Activated naive CD4-positive, alpha-beta T cell treated with anti-CD3 and anti-CD28 coated beads, Interleukin-2, amount 10 ng/mL, durations not matched to agents 7 days and 5 days (primary cell): ENCODE data around the gene DHX35.

Source experiments
- CTCF ChIA-PET: fragments of 350-600 bp; sonication (Branson Sonifier 250); formaldehyde crosslinking; loops from one replicate; lab custom pipeline; 2021; ENCODE audit warnings: antibody characterized with exemption; lab: Charles Lee
- DNase-seq: peaks from one replicate; pipeline ENCODE4 v3.0.0-alpha.2; 2020
- H3K27ac Mint-ChIP-seq: one replicate; pipeline ENCODE4 v1.8.0; 2021; ENCODE audit warnings: mild to moderate bottlenecking, moderate library complexity, mixed read lengths
- H3K27me3 Mint-ChIP-seq: one replicate; pipeline ENCODE4 v1.8.0; 2021; ENCODE audit warnings: mild to moderate bottlenecking, mixed read lengths
- H3K36me3 Mint-ChIP-seq: one replicate; pipeline ENCODE4 v1.8.0; 2021; ENCODE audit warnings: mixed read lengths
- H3K4me1 Mint-ChIP-seq: one replicate; pipeline ENCODE4 v1.8.0; 2021; ENCODE audit warnings: mixed read lengths
- H3K4me3 Mint-ChIP-seq: one replicate; pipeline ENCODE4 v1.8.0; 2021; ENCODE audit warnings: mild to moderate bottlenecking, moderate library complexity, mixed read lengths
- H3K9me3 Mint-ChIP-seq: one replicate; pipeline ENCODE4 v1.8.0; 2021; ENCODE audit warnings: mixed read lengths

DHX35 gene

DNA sequence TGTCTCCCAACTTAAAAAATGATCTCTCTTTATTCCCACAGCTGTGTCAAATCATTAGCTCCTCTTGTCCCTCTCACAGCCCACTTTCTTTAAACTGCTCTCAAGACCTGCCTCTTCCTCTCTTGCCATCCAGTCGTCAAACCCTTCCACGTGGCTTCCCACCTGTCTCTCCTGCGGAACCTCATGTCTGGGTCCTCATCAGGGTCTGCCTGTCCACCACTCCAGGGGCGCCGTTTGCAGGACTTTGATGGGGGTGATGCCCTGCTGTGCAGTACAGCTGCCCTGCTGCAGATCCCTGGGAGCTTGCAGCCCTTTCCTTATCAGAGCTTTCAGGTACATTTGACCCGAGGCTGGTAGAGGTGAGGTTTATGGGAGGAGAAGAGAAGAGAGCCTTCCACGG lies 114.8 kb downstream of the DHX35 start:
- H3K4me1 Mint-ChIP-seq, result peaks cover 2% of the 10 kb centered on the region
- no peak overlapping the region for H3K4me3 Mint-ChIP-seq
- no peak for DNase-seq
- H3K36me3 Mint-ChIP-seq, result no peaks in the 10 kb centered on the region
- peaks cover 31% of the 10 kb centered on the region for H3K27me3 Mint-ChIP-seq
- CTCF ChIA-PET, result interaction anchor here (0.9 to 1.1 kb wide), 2 partner anchors 27 to 28 kb away, joined by 4 to 5 read pairs; no protein-coding TSS in a partner anchor
- H3K27ac Mint-ChIP-seq, result no peak overlapping the region
- H3K9me3 Mint-ChIP-seq, result no peaks in the 10 kb centered on the region

GRCh38 chr20:39080326-39080725 lies 118.2 kb downstream of the DHX35 start:
- H3K4me1 Mint-ChIP-seq, result peaks cover 2% of the 10 kb centered on the region
- H3K36me3 Mint-ChIP-seq, result no peaks in the 10 kb centered on the region
- CTCF ChIA-PET, result interaction anchor here (0.6 to 5.3 kb wide), 9 partner anchors 10 to 642 kb away, joined by 3 to 96 read pairs (median 3); partner anchors contain the start of genes DHX35 and FAM83D
- H3K27me3 Mint-ChIP-seq, result peaks cover 39% of the 10 kb centered on the region
- H3K27ac Mint-ChIP-seq, result no peak overlapping the region
- no peak for DNase-seq
- H3K9me3 Mint-ChIP-seq, result no peaks in the 10 kb centered on the region
- no peak overlapping the region for H3K4me3 Mint-ChIP-seq

GRCh38 chr20:39081255-39081654 lies 119.1 kb downstream of the DHX35 start:
- no peaks in the 10 kb centered on the region for H3K36me3 Mint-ChIP-seq
- no peak overlapping the region for H3K4me3 Mint-ChIP-seq
- CTCF ChIA-PET, result interaction anchor here (1.0 to 5.3 kb wide), 10 partner anchors 11 to 434 kb away, joined by 3 to 96 read pairs (median 4); partner anchors contain the start of genes DHX35 and FAM83D
- no peaks in the 10 kb centered on the region for H3K9me3 Mint-ChIP-seq
- peaks cover 2% of the 10 kb centered on the region for H3K4me1 Mint-ChIP-seq
- DNase-seq, result peak; percentile 89
- H3K27ac Mint-ChIP-seq, result no peak overlapping the region
- peaks cover 40% of the 10 kb centered on the region for H3K27me3 Mint-ChIP-seq

DNA sequence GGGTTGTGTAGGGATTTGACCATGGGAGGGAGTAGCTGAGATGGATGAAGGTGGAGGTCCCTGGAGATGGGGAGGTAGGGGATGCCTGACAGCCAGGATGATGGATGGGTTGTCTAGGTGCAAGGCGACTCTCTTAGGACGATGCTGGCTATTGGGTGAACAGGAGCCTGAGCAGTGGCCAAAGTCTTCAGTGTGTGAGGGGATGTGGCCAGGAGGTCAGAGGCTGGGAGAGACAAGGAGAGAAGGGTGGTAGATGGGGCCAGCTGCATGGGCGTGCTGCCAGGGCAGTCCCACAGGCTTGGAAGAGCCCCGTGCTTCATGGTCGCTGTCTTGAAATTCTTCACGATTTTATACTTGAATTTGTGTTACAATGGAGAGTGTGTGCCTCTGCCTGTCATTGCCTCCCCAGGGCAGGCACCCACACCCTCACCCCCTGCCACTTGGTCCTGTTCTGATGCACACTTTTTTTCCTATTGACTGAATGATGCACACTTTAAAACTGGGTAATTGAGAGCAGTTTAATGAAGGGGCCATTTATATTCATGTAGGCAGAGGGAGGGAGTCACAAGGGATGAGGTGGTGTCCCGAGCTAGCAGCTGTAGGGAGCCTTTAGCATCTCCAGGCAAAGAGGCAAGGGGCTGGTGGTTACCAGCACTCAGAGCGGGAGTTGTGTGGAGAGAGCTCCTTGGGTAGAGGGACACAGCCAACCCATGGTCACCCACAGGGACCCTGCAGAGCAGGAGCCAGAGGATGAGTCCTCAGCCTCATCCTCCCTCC lies 120.7 kb downstream of the DHX35 start:
- H3K4me1 Mint-ChIP-seq, result peaks cover 2% of the 10 kb centered on the region
- CTCF ChIA-PET, result interaction anchor here (1.5 to 5.3 kb wide), 3 partner anchors 33 to 186 kb away, joined by 4 to 96 read pairs (median 6); partner anchors contain the start of gene DHX35
- peaks cover 35% of the 10 kb centered on the region for H3K27me3 Mint-ChIP-seq
- H3K27ac Mint-ChIP-seq, result no peak overlapping the region
- no peak for DNase-seq
- H3K9me3 Mint-ChIP-seq, result no peaks in the 10 kb centered on the region
- no peak overlapping the region for H3K4me3 Mint-ChIP-seq
- no peaks in the 10 kb centered on the region for H3K36me3 Mint-ChIP-seq

DNA sequence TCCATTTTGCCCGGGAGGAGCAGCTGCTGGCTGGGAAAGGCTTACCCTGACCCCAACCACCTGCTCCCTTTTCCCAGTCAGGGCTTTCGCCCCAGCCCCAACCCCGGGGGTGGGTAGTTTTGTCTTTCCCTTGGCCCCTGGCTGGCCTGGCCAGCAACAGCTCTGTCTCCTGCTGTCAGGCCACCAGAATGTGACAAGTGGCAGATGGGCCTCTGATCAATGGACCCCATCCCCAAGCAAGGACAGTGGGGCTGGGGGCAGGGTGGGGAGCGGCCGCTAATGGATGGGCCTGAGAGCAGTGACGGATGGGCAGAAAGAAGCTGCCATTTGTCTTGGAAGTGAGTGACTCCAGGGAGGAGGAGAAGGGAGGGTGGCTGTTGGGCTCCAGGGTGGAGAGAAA lies 121.6 kb downstream of the DHX35 start:
- Mint-ChIP-seq H3K9me3 (peaks cover 2% of the 10 kb centered on the region), H3K27ac (no peak overlapping the region), H3K36me3 (no peaks in the 10 kb centered on the region), H3K4me1 (peaks cover under 1% of the 10 kb centered on the region), H3K27me3 (peaks cover 38% of the 10 kb centered on the region), H3K4me3 (no peak overlapping the region)
- CTCF ChIA-PET, result interaction anchor here (1.2 to 5.3 kb wide), 2 partner anchors 33 to 34 kb away, joined by 3 to 96 read pairs; no protein-coding TSS in a partner anchor
- DNase-seq, result no peak

DNA sequence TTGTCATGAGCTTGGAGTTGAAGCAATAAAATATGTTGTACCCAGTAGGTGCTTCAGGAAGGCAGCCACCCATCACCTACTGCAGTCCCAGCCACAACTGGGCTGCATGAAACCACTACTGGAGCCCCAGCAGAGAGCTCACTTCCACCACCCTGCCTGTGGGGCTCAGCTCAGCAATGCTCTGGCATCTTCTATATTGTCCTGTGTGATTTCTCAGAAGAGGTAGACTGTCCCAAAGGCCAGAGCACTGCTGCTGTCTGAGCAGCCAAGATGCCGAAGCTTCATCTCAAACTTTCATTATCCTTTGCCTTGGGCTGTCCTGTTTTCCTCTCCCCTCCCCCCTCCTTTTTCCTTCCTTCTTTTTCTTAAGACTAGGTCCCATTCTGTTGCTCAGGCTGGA lies 126.9 kb downstream of the DHX35 start:
- CTCF ChIA-PET, result no interaction called here
- Mint-ChIP-seq H3K4me1 (no peaks in the 10 kb centered on the region), H3K27ac (no peak overlapping the region), H3K36me3 (no peaks in the 10 kb centered on the region), H3K9me3 (peaks cover 6% of the 10 kb centered on the region), H3K27me3 (peaks cover 28% of the 10 kb centered on the region), H3K4me3 (no peak overlapping the region)
- DNase-seq, result no peak
